Putamen (tissue), 1 donor: Measurements from ENCODE around the gene CLASP1.
"Not testable (repeated sequence)": the region's sequence is repeated elsewhere in the genome, so short reads cannot be mapped to it uniquely, and the experiment has no call there.

ENCODE experiments used
- DNase-seq: peaks from one replicate; pipeline ENCODE4 v3.0.0-alpha.2; 2016; ENCODE audit warnings: low spot score

Gene CLASP1

GRCh38 chr2:121319941-121320340, 329.3 kb downstream of the CLASP1 start:
- DNase-seq = no peak

- no peak for DNase-seq
Observed at GRCh38 chr2:121316986-121317385, 332.3 kb downstream of the CLASP1 start.

GRCh38 chr2:121313701-121314100, 335.6 kb downstream of the CLASP1 start:
- not testable (repeated sequence) for DNase-seq

- DNase-seq = no peak
Observed at GRCh38 chr2:121309801-121310200, 339.5 kb downstream of the CLASP1 start.

GRCh38 chr2:121309323-121309722, 339.9 kb downstream of the CLASP1 start:
- no peak for DNase-seq

GRCh38 chr2:121307048-121307447, 342.2 kb downstream of the CLASP1 start:
- no peak for DNase-seq

- no peak for DNase-seq
Observed at GRCh38 chr2:121304941-121305340, 344.3 kb downstream of the CLASP1 start.

GRCh38 chr2:121303531-121304263, 345.6 kb downstream of the CLASP1 start:
- DNase-seq = no peak

- DNase-seq = not testable (repeated sequence)
Observed at GRCh38 chr2:121301190-121301589, 348.1 kb downstream of the CLASP1 start.

- no peak for DNase-seq
Observed at GRCh38 chr2:121298476-121298875, 350.8 kb downstream of the CLASP1 start.

GRCh38 chr2:121297866-121298265, 351.4 kb downstream of the CLASP1 start:
- not testable (repeated sequence) for DNase-seq

GRCh38 chr2:121297217-121297830, 351.9 kb downstream of the CLASP1 start:
- peak; percentile 20 for DNase-seq

- no peak for DNase-seq
Observed at GRCh38 chr2:121295911-121296650, 353.2 kb downstream of the CLASP1 start.

GRCh38 chr2:121294881-121295840, 354.1 kb downstream of the CLASP1 start:
- no peak for DNase-seq

- no peak for DNase-seq
Observed at GRCh38 chr2:121293450-121294325, 355.6 kb downstream of the CLASP1 start.

- DNase-seq = no peak
Observed at GRCh38 chr2:121291251-121291580, 358.0 kb downstream of the CLASP1 start.

- no peak for DNase-seq
Observed at GRCh38 chr2:121289271-121289670, 360.0 kb downstream of the CLASP1 start.

GRCh38 chr2:121288454-121289231, 360.6 kb downstream of the CLASP1 start:
- DNase-seq = no peak

- DNase-seq = no peak
Observed at GRCh38 chr2:121287956-121288355, 361.3 kb downstream of the CLASP1 start.
